HUDEP-2 (cell line): Measurements from ENCODE around the gene SEPTIN6.

ENCODE experiments used
- DNase-seq, 76 experiments: peaks; one replicate each; lab custom pipeline; 2025; ENCODE audit not compliant: unreplicated experiment in 76 of 76; lab: John Stamatoyannopoulos, UW

The SEPTIN6 gene

GRCh38 chrX:119693040-119693995 is at the start of gene SEPTIN6:
TSS of gene SEPTIN6 (minus strand) at chrX:119693168. CDS start at chrX:119693105, 63 bp downstream.
- DNase-seq = peak in 19 of 76 experiments; percentile 0 to 22 (median 3)

GRCh38 chrX:119738742-119739141 is 45.8 kb upstream of the SEPTIN6 start:
- DNase-seq = no peak

GRCh38 chrX:119736206-119736764 is 43.3 kb upstream of the SEPTIN6 start:
- DNase-seq = no peak

GRCh38 chrX:119735467-119735866 is 42.5 kb upstream of the SEPTIN6 start:
- no peak for DNase-seq

- DNase-seq = peak in 14 of 76 experiments; percentile 0 to 8 (median 2)
Measured at GRCh38 chrX:119734897-119735339, 42.0 kb upstream of the SEPTIN6 start.

- DNase-seq = peak in 35 of 76 experiments; percentile 0 to 34 (median 5)
Measured at GRCh38 chrX:119729408-119730201, 36.6 kb upstream of the SEPTIN6 start.

GRCh38 chrX:119728487-119728886 is 35.5 kb upstream of the SEPTIN6 start:
- DNase-seq = peak in 3 of 76 experiments; percentile 0 to 1 (median 1)

GRCh38 chrX:119726900-119727555 is 34.1 kb upstream of the SEPTIN6 start:
- no peak for DNase-seq

GRCh38 chrX:119721926-119722325 is 29.0 kb upstream of the SEPTIN6 start:
- no peak for DNase-seq

- DNase-seq = no peak
Measured at GRCh38 chrX:119721487-119721886, 28.5 kb upstream of the SEPTIN6 start.

- no peak for DNase-seq
Measured at GRCh38 chrX:119709630-119710029, 16.7 kb upstream of the SEPTIN6 start.

GRCh38 chrX:119708936-119709335 is 16.0 kb upstream of the SEPTIN6 start:
- no peak for DNase-seq

- DNase-seq = no peak
Measured at GRCh38 chrX:119706616-119707015, 13.6 kb upstream of the SEPTIN6 start.

- peak in 4 of 76 experiments; percentile 3 to 18 (median 10) for DNase-seq
Measured at GRCh38 chrX:119698845-119699244, 5.9 kb upstream of the SEPTIN6 start.

- DNase-seq = no peak
Measured at GRCh38 chrX:119696251-119696890, 3.4 kb upstream of the SEPTIN6 start.

- no peak for DNase-seq
Measured at GRCh38 chrX:119695535-119696050, 2.6 kb upstream of the SEPTIN6 start.

GRCh38 chrX:119694601-119695534 is 1.9 kb upstream of the SEPTIN6 start:
- peak in 1 of 76 experiments; percentile 1 for DNase-seq

GRCh38 chrX:119693996-119694451 is 1.1 kb upstream of the SEPTIN6 start:
- no peak for DNase-seq
